Astrocyte (in vitro differentiated cells and primary cell): ENCODE data around the gene AQP5. TPM values are rescaled to one million over a fixed set of nuclear protein-coding genes. Genes with fewer than 3 reads are reported as not detected.

Experiments
- DNase-seq: peaks from one replicate; pipeline ENCODE4 v3.0.0-alpha.2; 2010; ENCODE audit warnings: low read depth
- FAIRE-seq: peaks from 2 replicates; lab custom pipeline; 2011; peaks lifted over from hg19 to GRCh38; lab: Jason Lieb, UNC
- H2AFZ ChIP-seq: 2 replicates; pipeline ENCODE4 v1.6.0; 2012; ENCODE audit warnings: low read depth, low read length, inconsistent platforms
- H3K27ac ChIP-seq: 2 replicates; pipeline ENCODE4 v1.5.1; 2011; ENCODE audit warnings: low read depth, low read length, inconsistent platforms
- H3K27me3 ChIP-seq: 2 replicates; pipeline ENCODE4 v1.6.0; 2011; ENCODE audit warnings: low read length, inconsistent platforms; ENCODE audit not compliant: insufficient read depth
- H3K36me3 ChIP-seq: 2 replicates; pipeline ENCODE4 v1.5.1; 2011; ENCODE audit warnings: low read length, inconsistent platforms; ENCODE audit not compliant: insufficient read depth
- H3K4me1 ChIP-seq: 2 replicates; pipeline ENCODE4 v1.5.1; 2011; ENCODE audit warnings: low read length, inconsistent platforms; ENCODE audit not compliant: insufficient read depth
- H3K4me2 ChIP-seq: 2 replicates; pipeline ENCODE4 v1.6.0; 2012; ENCODE audit warnings: low read length, inconsistent platforms
- H3K4me3 ChIP-seq: 2 replicates; pipeline ENCODE4 v1.5.1; 2011; ENCODE audit warnings: low read depth, mild to moderate bottlenecking, low read length, inconsistent platforms; ENCODE audit not compliant: insufficient read depth
- H3K79me2 ChIP-seq: 2 replicates; pipeline ENCODE4 v1.6.0; 2012; ENCODE audit warnings: mild to moderate bottlenecking, low read length, inconsistent platforms; ENCODE audit not compliant: insufficient read depth
- H3K9ac ChIP-seq: 2 replicates; pipeline ENCODE4 v1.6.0; 2012; ENCODE audit warnings: mild to moderate bottlenecking, low read length, inconsistent platforms
- H3K9me3 ChIP-seq: 2 replicates; pipeline ENCODE4 v1.5.1; 2012; ENCODE audit warnings: low read depth, mild to moderate bottlenecking, low read length, inconsistent platforms; ENCODE audit not compliant: insufficient read depth
- H4K20me1 ChIP-seq: 2 replicates; pipeline ENCODE4 v1.6.0; 2012; ENCODE audit warnings: low read length, inconsistent platforms; ENCODE audit not compliant: insufficient read depth
- H3K27ac Mint-ChIP-seq: one replicate; pipeline ENCODE4 v1.8.0; 2021; ENCODE audit warnings: mild to moderate bottlenecking, mixed read lengths; ENCODE audit not compliant: unreplicated experiment
- H3K27me3 Mint-ChIP-seq: one replicate; pipeline ENCODE4 v1.8.0; 2021; ENCODE audit warnings: low read depth, mixed read lengths; ENCODE audit not compliant: unreplicated experiment
- H3K36me3 Mint-ChIP-seq: one replicate; pipeline ENCODE4 v1.8.0; 2021; ENCODE audit warnings: low read depth, mixed read lengths; ENCODE audit not compliant: unreplicated experiment
- H3K4me1 Mint-ChIP-seq: one replicate; pipeline ENCODE4 v1.8.0; 2021; ENCODE audit warnings: low read depth, mixed read lengths; ENCODE audit not compliant: unreplicated experiment
- H3K4me3 Mint-ChIP-seq: one replicate; pipeline ENCODE4 v1.8.0; 2021; ENCODE audit warnings: mild to moderate bottlenecking, moderate library complexity, mixed read lengths; ENCODE audit not compliant: unreplicated experiment
- H3K9me3 Mint-ChIP-seq: one replicate; pipeline ENCODE4 v1.8.0; 2021; ENCODE audit warnings: mild to moderate bottlenecking, mixed read lengths; ENCODE audit not compliant: unreplicated experiment
- CTCF ChIP-seq: IDR thresholded peaks from 2 replicates; pipeline ENCODE4 v1.5.1; 2011; ENCODE audit warnings: low read depth, mild to moderate bottlenecking, inconsistent platforms, low read length, moderate library complexity; ENCODE audit not compliant: insufficient read depth
- EZH2 ChIP-seq: IDR thresholded peaks from 2 replicates; pipeline ENCODE4 v1.6.1; 2012; ENCODE audit warnings: mild to moderate bottlenecking, low read length, inconsistent platforms; ENCODE audit not compliant: insufficient read depth
- total RNA-seq: library from RNA; stranded (reverse); gene quantifications from 2 replicates; pipeline ENCODE4 v1.2.1, GENCODE V29; 2021

AQP5 gene
- total RNA-seq, 1 donor from 2014 or later: not detected

- Histone ChIP-seq H2AFZ (no peak overlapping the region), H4K20me1 (no peaks in the 10 kb centered on the region), H3K9ac (no peak overlapping the region), H3K27ac (no peak overlapping the region), H3K36me3 (no peaks in the 10 kb centered on the region), H3K4me3 (no peak overlapping the region), H3K4me1 (peaks cover 3% of the 10 kb centered on the region), H3K9me3 (no peaks in the 10 kb centered on the region), H3K4me2 (no peak overlapping the region), H3K79me2 (no peaks in the 10 kb centered on the region), H3K27me3 (no peaks in the 10 kb centered on the region)
- Mint-ChIP-seq H3K4me3 (no peak overlapping the region), H3K36me3 (no peaks in the 10 kb centered on the region), H3K9me3 (no peaks in the 10 kb centered on the region), H3K27ac (no peak overlapping the region), H3K27me3 (peaks cover 24% of the 10 kb centered on the region), H3K4me1 (peaks cover 3% of the 10 kb centered on the region)
- FAIRE-seq (no peak), DNase-seq (no peak)
- TF ChIP-seq CTCF (no peak), EZH2 (no peak)
Observed at GRCh38 chr12:49942921-49943624, 18.6 kb upstream of the AQP5 start.

- Mint-ChIP-seq H3K36me3 (no peaks in the 10 kb centered on the region), H3K9me3 (no peaks in the 10 kb centered on the region), H3K4me3 (no peak overlapping the region), H3K27ac (no peak overlapping the region), H3K4me1 (peaks cover 3% of the 10 kb centered on the region), H3K27me3 (peaks cover 23% of the 10 kb centered on the region)
- no peak overlapping the region for H3K27ac ChIP-seq
- H3K36me3 ChIP-seq: no peaks in the 10 kb centered on the region
- H3K27me3 ChIP-seq: no peaks in the 10 kb centered on the region
- no peaks in the 10 kb centered on the region for H3K9me3 ChIP-seq
- no peaks in the 10 kb centered on the region for H4K20me1 ChIP-seq
- peaks cover 3% of the 10 kb centered on the region for H3K4me1 ChIP-seq
- FAIRE-seq: no peak
- no peak overlapping the region for H3K4me3 ChIP-seq
- no peak overlapping the region for H3K9ac ChIP-seq
- no peak for DNase-seq
- H2AFZ ChIP-seq: no peak overlapping the region
- no peak for TF ChIP-seq EZH2
- no peak for TF ChIP-seq CTCF
- no peaks in the 10 kb centered on the region for H3K79me2 ChIP-seq
- no peak overlapping the region for H3K4me2 ChIP-seq
Observed at GRCh38 chr12:49943625-49943960, 18.1 kb upstream of the AQP5 start.

- no peak for TF ChIP-seq CTCF
- TF ChIP-seq EZH2: no peak
- H3K36me3 Mint-ChIP-seq: no peaks in the 10 kb centered on the region
- FAIRE-seq: no peak
Observed at GRCh38 chr12:49944046-49944445, 17.6 kb upstream of the AQP5 start.

More at GRCh38 chr12:49944046-49944445, 17.6 kb upstream of the AQP5 start:
- Mint-ChIP-seq H3K4me1 (peaks cover 3% of the 10 kb centered on the region), H3K9me3 (no peaks in the 10 kb centered on the region), H3K27ac (no peak overlapping the region), H3K27me3 (peaks cover 27% of the 10 kb centered on the region), H3K4me3 (no peak overlapping the region)
- peaks cover 3% of the 10 kb centered on the region for H3K4me1 ChIP-seq
- no peak for DNase-seq
- no peak overlapping the region for H3K4me2 ChIP-seq
- no peaks in the 10 kb centered on the region for H3K9me3 ChIP-seq
- H3K4me3 ChIP-seq: no peak overlapping the region
- H3K36me3 ChIP-seq: no peaks in the 10 kb centered on the region
- H3K27me3 ChIP-seq: no peaks in the 10 kb centered on the region
- no peak overlapping the region for H2AFZ ChIP-seq
- H3K79me2 ChIP-seq: no peaks in the 10 kb centered on the region
- H3K27ac ChIP-seq: no peak overlapping the region
- no peak overlapping the region for H3K9ac ChIP-seq
- H4K20me1 ChIP-seq: no peaks in the 10 kb centered on the region
